H1 (cell line): Measurements from ENCODE around the gene GSG1L. TPM values are rescaled to one million over a fixed set of nuclear protein-coding genes. Genes with fewer than 3 reads are reported as not detected.

Source experiments
- CREB1 ChIP-seq: IDR thresholded peaks from 2 replicates; pipeline ENCODE4 v1.6.1; 2012; ENCODE audit warnings: inconsistent platforms
- CTBP2 ChIP-seq: IDR thresholded peaks from 2 replicates; pipeline ENCODE4 v1.7.0; 2011; ENCODE audit warnings: borderline replicate concordance, mild to moderate bottlenecking, moderate library complexity, mixed read lengths, low read length; ENCODE audit not compliant: insufficient read depth, insufficient read length
- EGR1 ChIP-seq: IDR thresholded peaks from 2 replicates; pipeline ENCODE4 v1.6.1; 2011; ENCODE audit warnings: low read depth, low read length, borderline replicate concordance
- HDAC2 ChIP-seq, 2 experiments: fragments of 300-600 bp in 1 of 2; sonication (generic) in 1 of 2; IDR thresholded peaks; 2 replicates each; pipeline ENCODE4 v1.6.1; 2011 to 2012; ENCODE audit warnings: low read depth in 2 of 2, low read length in 2 of 2, mild to moderate bottlenecking in 2 of 2, moderate library complexity in 2 of 2, borderline replicate concordance in 1 of 2, inconsistent platforms in 1 of 2
- KDM1A ChIP-seq: fragments of 200-600, 300-600 bp; sonication (generic); IDR thresholded peaks from 2 replicates; pipeline ENCODE4 v1.7.1; 2016; ENCODE audit warnings: mild to moderate bottlenecking, low read length, borderline replicate concordance
- RNF2 ChIP-seq: fragments of 200-900, 300-1000 bp; sonication (generic); IDR thresholded peaks from 2 replicates; pipeline ENCODE4 v1.7.1; 2016; ENCODE audit warnings: borderline replicate concordance, low read depth, mild to moderate bottlenecking, antibody characterized with exemption, low read length; ENCODE audit not compliant: poor library complexity, severe bottlenecking; ENCODE audit errors: missing control alignments
- SIRT6 ChIP-seq: IDR thresholded peaks from one replicate; pipeline ENCODE4 v1.7.1; 2012; ENCODE audit warnings: low read length, inconsistent platforms
- SP1 ChIP-seq: IDR thresholded peaks from 2 replicates; pipeline ENCODE4 v1.6.1; 2011; ENCODE audit warnings: low read depth, low read length
- polyA plus RNA-seq, 7 experiments: library from polyadenylated mRNA; depleted of rRNA in 3 of 7; stranded (reverse) in 5 of 7; unstranded in 2 of 7; fragments of >200 nt in 5 of 7; fragments of 200-250 nt in 2 of 7; gene quantifications; 1 replicate in 5 of 7; 2 replicates in 1 of 7; 4 replicates in 1 of 7; pipeline versions ENCODE4 v1.2.1 to v1.2.3, GENCODE V29; 2011 to 2013; ENCODE audit warnings: missing spikeins in 2 of 7, mixed read lengths in 2 of 7
- total RNA-seq: library from RNA; stranded (reverse); fragmentation: NEBNext Ultra II Directional; extraction: Animal tissue kit (Norgen Biotek cat#: 25700); gene quantifications from 2 replicates; pipeline ENCODE4 v1.2.1, GENCODE V29; 2021

GSG1L gene
- total and polyA plus RNA-seq, 2 of the 8 experiments (the other 6 are each of a cell fraction or from before 2014, with no cell fraction given), result 0.71 to 1.1 TPM

- TF ChIP-seq SP1 (no peak), KDM1A (no peak), CREB1 (no peak), EGR1 (no peak), RNF2 (no peak), SIRT6 (no peak), CTBP2 (no peak), HDAC2 (IDR thresholded peaks at IDR 0.05; ENCODE audit: borderline replicate concordance in 1 of 2, low read depth in 2 of 2, low read length in 2 of 2) (no peak)
These were observed 293.8 kb downstream of the GSG1L start (continued) for GRCh38 chr16:27769561-27770255.
